Hepatocyte (in vitro differentiated cells): ENCODE data around the gene CMTM4. TPM values are rescaled to one million over a fixed set of nuclear protein-coding genes. Genes with fewer than 3 reads are reported as not detected.
"Not testable (repeated sequence)": the region's sequence is repeated elsewhere in the genome, so short reads cannot be mapped to it uniquely, and the experiment has no call there.

Experiments
- DNase-seq: peaks from one replicate; pipeline ENCODE4 v3.0.0-alpha.2; 2016; ENCODE audit warnings: low spot score
- H2AFZ ChIP-seq: fragments of 200-600 bp; sonication (generic); 2 replicates; pipeline ENCODE4 v1.6.0; 2016; ENCODE audit warnings: antibody characterized with exemption, mild to moderate bottlenecking
- H3K27ac ChIP-seq: fragments of 200-600 bp; sonication (generic); 2 replicates; pipeline ENCODE4 v1.5.1; 2016; ENCODE audit warnings: mild to moderate bottlenecking
- H3K27me3 ChIP-seq: fragments of 200-600 bp; sonication (generic); 2 replicates; pipeline ENCODE4 v1.6.1; 2016
- H3K36me3 ChIP-seq: fragments of 200-600 bp; sonication (generic); replicated peaks from 2 replicates; pipeline ENCODE4 v1.5.1; 2016; ENCODE audit warnings: low read depth; ENCODE audit not compliant: insufficient read depth
- H3K4me1 ChIP-seq: fragments of 200-600 bp; sonication (generic); 2 replicates; pipeline ENCODE4 v1.5.1; 2016; ENCODE audit warnings: mild to moderate bottlenecking, moderate library complexity; ENCODE audit not compliant: insufficient read depth
- H3K4me2 ChIP-seq: fragments of 200-600 bp; sonication (generic); 2 replicates; pipeline ENCODE4 v1.6.0; 2016
- H3K4me3 ChIP-seq: fragments of 200-600 bp; sonication (generic); 2 replicates; pipeline ENCODE4 v1.5.1; 2016; ENCODE audit warnings: mild to moderate bottlenecking
- H3K79me2 ChIP-seq: fragments of 200-600 bp; sonication (generic); 2 replicates; pipeline ENCODE4 v1.6.0; 2017; ENCODE audit warnings: mild to moderate bottlenecking
- H3K9me2 ChIP-seq: fragments of 200-600 bp; sonication (generic); replicated peaks from 2 replicates; pipeline ENCODE4 v1.6.0; 2017; ENCODE audit warnings: mild to moderate bottlenecking; ENCODE audit not compliant: insufficient read depth
- H3K9me3 ChIP-seq: fragments of 200-600 bp; sonication (generic); 2 replicates; pipeline ENCODE4 v1.5.1; 2016; ENCODE audit warnings: low read depth, mild to moderate bottlenecking
- H4K20me1 ChIP-seq: fragments of 200-600 bp; sonication (generic); 2 replicates; pipeline ENCODE4 v1.6.0; 2016; ENCODE audit warnings: mild to moderate bottlenecking; ENCODE audit not compliant: insufficient read depth, poor library complexity, severe bottlenecking
- EZH2 ChIP-seq: fragments of 200-600 bp; sonication (generic); IDR thresholded peaks from 2 replicates; pipeline ENCODE4 v1.6.1; 2016; ENCODE audit warnings: antibody characterized with exemption, mild to moderate bottlenecking, borderline replicate concordance
- EZH2phosphoT487 ChIP-seq: fragments of 200-600 bp; sonication (generic); IDR thresholded peaks from one replicate; pipeline ENCODE4 v1.6.1; 2018; ENCODE audit warnings: antibody characterized with exemption, mild to moderate bottlenecking, low read depth, moderate library complexity; ENCODE audit not compliant: unreplicated experiment, severe bottlenecking
- WGBS: methylation state at CpG from one replicate; pipeline ENCODE4 v1.1.6; 2016; ENCODE audit warnings: low lambda C conversion rate; ENCODE audit errors: missing lambda C conversion rate; 5-methylcytosine and 5-hydroxymethylcytosine counted together
- polyA plus RNA-seq: library from polyadenylated mRNA; unstranded; fragments of >200 nt; fragmentation: Nextera tagmentation; extraction: Ambion mirVana; gene quantifications from 2 replicates; pipeline ENCODE4 v1.2.1, GENCODE V29; 2016
- total RNA-seq: library from RNA; depleted of rRNA; stranded (reverse); fragments of >200 nt; gene quantifications from 2 replicates; pipeline ENCODE4 v1.2.3, GENCODE V29; 2014
- TF ChIP-seq, protein P1 (sequence below): fragments of 200-600 bp; sonication (generic); IDR thresholded peaks from 2 replicates; pipeline ENCODE4 v1.5.1; 2016; ENCODE audit warnings: antibody characterized with exemption, mild to moderate bottlenecking; ENCODE audit not compliant: poor library complexity

The CMTM4 gene
- total and polyA plus RNA-seq, 2 experiments from 2014 or later: 19.2 to 77.9 TPM

DNA sequence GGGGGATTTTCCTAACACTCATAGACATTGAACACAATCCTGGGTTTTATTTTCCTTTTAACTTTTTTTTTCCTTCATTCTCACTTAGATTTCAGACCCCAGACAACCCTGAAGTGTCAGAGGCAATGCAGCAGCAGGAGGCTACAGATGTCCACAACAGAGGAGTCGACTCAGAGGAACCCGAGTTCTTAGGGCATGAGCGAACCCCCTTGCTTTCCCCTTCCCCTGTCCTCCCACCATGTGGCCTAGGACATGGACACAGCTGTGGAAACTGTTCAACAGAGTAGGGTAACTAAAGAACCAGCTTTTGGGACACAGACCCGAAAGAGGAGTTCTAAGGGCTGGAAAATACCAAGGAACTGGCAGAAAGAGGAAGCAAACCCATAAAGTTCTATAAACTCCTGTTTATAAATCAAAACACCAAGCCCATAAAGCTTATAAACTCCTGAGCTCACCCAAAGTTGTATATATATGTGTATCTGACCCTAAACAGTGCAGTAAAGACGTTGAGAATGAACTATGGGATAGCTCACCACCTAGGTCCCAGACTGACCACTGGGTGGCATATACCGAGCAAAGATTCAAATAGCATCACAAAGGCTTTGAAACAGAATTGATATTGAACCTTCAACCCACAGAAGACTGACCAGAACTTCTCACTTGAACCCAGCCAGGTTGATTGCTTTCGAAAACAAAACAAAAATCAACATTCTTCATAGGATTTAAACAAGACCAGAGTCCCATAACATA, 33.9 kb downstream of the CMTM4 start:
- peaks cover 5% of the 10 kb centered on the region for H4K20me1 ChIP-seq
- H3K27ac ChIP-seq: no peak overlapping the region
- no peaks in the 10 kb centered on the region for H3K9me2 ChIP-seq
- H2AFZ ChIP-seq: no peak overlapping the region
- peaks cover 73% of the 10 kb centered on the region for H3K79me2 ChIP-seq
- WGBS: 65% methylated on average over 7 of the region's 7 CpGs
- DNase-seq: peak; percentile 20
- no peaks in the 10 kb centered on the region for H3K27me3 ChIP-seq
- peaks cover 17% of the 10 kb centered on the region for H3K4me1 ChIP-seq
- H3K4me3 ChIP-seq: no peak overlapping the region
- H3K36me3 ChIP-seq: no peaks in the 10 kb centered on the region
- H3K4me2 ChIP-seq: no peak overlapping the region
- H3K9me3 ChIP-seq: no peaks in the 10 kb centered on the region
- TF ChIP-seq, protein P1, sequence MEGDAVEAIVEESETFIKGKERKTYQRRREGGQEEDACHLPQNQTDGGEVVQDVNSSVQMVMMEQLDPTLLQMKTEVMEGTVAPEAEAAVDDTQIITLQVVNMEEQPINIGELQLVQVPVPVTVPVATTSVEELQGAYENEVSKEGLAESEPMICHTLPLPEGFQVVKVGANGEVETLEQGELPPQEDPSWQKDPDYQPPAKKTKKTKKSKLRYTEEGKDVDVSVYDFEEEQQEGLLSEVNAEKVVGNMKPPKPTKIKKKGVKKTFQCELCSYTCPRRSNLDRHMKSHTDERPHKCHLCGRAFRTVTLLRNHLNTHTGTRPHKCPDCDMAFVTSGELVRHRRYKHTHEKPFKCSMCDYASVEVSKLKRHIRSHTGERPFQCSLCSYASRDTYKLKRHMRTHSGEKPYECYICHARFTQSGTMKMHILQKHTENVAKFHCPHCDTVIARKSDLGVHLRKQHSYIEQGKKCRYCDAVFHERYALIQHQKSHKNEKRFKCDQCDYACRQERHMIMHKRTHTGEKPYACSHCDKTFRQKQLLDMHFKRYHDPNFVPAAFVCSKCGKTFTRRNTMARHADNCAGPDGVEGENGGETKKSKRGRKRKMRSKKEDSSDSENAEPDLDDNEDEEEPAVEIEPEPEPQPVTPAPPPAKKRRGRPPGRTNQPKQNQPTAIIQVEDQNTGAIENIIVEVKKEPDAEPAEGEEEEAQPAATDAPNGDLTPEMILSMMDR: peak; percentile 52
- TF ChIP-seq EZH2 (no peak), EZH2phosphoT487 (no peak)

DNA sequence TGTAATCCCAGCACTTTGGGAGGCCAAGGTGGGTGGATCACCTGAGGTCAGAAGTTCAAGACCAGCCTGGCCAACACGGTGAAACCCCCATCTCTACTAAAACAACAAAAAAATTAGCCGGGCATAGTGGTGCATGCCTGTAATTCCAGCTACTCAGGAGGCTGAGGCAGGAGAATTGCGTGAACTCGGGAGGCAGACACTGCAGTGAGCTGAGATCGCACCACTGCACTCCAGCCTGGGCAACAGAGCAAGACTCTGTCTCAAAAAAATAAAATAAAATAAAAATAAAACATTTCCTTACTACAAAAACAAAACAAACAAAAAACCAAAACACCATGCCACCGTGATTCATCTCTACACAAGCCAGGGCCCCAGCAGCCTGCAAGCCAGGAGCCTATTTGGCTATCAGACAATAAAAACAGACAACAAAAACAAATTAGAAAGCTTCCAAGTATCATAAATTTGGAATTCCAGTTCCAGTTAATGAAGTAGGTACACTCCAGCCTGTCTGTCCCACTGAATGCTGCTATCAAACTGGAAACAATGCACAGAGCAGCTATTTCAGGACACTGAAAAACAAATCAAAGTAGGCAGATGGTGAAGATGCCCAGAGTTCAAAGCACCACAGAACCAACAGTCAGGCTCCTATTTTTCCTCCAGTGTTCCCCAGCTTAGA, 34.7 kb downstream of the CMTM4 start:
- not testable (repeated sequence) for H3K4me2 ChIP-seq, H4K20me1 ChIP-seq, DNase-seq, H3K9me3 ChIP-seq, H3K36me3 ChIP-seq, H3K9me2 ChIP-seq, H3K27me3 ChIP-seq, H2AFZ ChIP-seq, H3K4me3 ChIP-seq
- H3K4me1 ChIP-seq: peaks cover 17% of the 10 kb centered on the region
- 67% methylated on average over 6 of the region's 6 CpGs for WGBS
- H3K27ac ChIP-seq: peak overlapping the region; percentile 72
- H3K79me2 ChIP-seq: peaks cover 72% of the 10 kb centered on the region

DNA sequence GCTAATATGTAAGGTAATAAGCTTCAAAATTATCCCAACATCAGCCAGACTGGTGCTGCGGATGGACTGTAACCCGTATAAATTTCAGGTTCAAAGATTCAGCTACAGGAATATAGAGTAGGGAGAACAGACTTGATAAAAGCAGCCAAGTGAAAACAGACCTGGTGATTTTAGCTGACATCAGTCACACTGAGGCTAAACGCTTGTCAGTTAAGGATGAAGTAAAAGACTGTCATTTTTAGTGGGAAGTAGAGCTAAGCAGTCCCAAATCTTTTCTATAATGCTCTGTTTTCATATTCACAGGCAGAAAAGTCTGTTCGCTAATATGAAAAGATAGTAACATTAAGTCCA, 35.4 kb downstream of the CMTM4 start:
- H3K27ac ChIP-seq: peak overlapping the region; percentile 72
- no peak overlapping the region for H3K4me3 ChIP-seq
- TF ChIP-seq EZH2phosphoT487 (no peak), EZH2 (no peak)
- TF ChIP-seq, protein P1: no peak
- H3K4me2 ChIP-seq: peak overlapping the region; percentile 30
- H3K9me2 ChIP-seq: no peaks in the 10 kb centered on the region
- H4K20me1 ChIP-seq: peaks cover 7% of the 10 kb centered on the region
- DNase-seq: no peak
- H3K27me3 ChIP-seq: no peaks in the 10 kb centered on the region
- H3K79me2 ChIP-seq: peaks cover 72% of the 10 kb centered on the region
- no peaks in the 10 kb centered on the region for H3K9me3 ChIP-seq
- no peak overlapping the region for H2AFZ ChIP-seq
- no peaks in the 10 kb centered on the region for H3K36me3 ChIP-seq
- 57% methylated on average over 4 of the region's 4 CpGs for WGBS
- H3K4me1 ChIP-seq: peaks cover 17% of the 10 kb centered on the region
